Skin epidermis (tissue), 12 donors: ENCODE measurements around the gene ZNF761.
"Not testable (repeated sequence)": the region's sequence is repeated elsewhere in the genome, so short reads cannot be mapped to it uniquely, and the experiment has no call there.

ENCODE experiments used
- H3K27ac ChIP-seq, 21 experiments: fragments of 200-600 bp; sonication (generic) in 11 of 21; one replicate each; pipeline ENCODE4 v1.5.0; 2020; ENCODE audit warnings: mild to moderate bottlenecking in 3 of 21, inconsistent platforms in 2 of 21, moderate library complexity in 2 of 21
- H3K4me3 ChIP-seq, 7 experiments: fragments of 200-600 bp; sonication (generic) in 2 of 7; one replicate each; pipeline ENCODE4 v1.5.0; 2020; ENCODE audit warnings: inconsistent platforms in 2 of 7, mild to moderate bottlenecking in 2 of 7, moderate library complexity in 1 of 7

The ZNF761 gene

DNA sequence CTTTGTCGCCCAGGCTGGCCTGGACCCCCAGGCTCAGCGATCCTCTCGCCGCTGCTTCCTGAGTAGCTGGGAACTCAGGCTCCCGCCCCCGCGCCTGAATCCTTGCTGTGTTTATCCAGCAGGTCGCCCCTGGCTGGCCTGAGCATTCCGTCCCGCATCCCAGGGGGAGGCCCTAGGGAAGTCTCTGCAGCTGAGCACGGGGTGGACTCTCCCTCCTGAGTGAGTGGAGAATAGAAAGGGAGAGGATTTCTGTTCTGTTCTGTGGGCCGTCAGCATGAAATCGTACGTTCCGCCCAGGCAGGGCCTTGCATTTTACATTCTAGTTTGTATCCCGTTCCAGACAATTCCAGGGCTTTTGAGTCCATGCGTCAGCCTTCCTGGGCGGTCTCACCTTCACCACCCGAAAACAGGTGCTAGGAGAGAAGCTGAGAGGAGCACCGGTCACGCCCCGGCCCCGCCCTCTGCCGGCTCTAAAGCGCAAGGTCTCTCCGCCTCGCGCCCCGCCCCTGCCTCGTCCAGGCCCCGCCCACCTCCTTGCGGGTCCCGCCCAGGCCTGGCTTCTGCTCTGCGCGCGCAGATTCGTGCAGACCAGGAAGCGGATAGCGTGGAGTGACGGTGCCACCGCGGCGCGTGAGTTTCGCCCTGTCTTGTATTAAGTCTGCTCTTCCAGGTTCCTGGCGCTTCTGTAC is at the start of gene ZNF761:
Gene ZNF761 (plus strand): TSS at position 586 of the 689 bp plus-strand sequence. CDS start 15,285 bp downstream, outside the sequence.
- Histone ChIP-seq H3K27ac (peak within 1 kb of the TSS; percentile 19 to 90 (median 82)), H3K4me3 (peak within 1 kb of the TSS; percentile 52 to 82 (median 69))

DNA sequence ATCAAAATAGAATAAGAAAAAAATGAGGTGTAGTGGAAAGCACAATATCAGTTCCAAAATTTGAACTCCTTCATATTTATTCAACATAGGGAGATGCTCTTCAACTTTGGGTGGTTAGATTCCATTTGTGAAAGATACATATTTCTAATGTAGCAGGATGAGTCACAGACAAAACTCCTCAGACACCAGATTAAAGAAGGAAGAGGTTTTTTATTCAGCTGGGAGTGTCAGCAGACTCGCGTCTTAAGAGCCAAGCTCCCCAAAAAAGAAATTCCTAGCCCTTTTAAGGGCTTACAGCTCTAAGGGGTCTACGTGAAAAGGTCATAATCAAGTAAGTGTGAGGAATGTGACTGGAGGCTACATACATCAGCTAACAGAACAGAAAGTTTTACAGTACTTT is 43.6 kb upstream of the ZNF761 start:
- Histone ChIP-seq H3K27ac (no peak overlapping the region), H3K4me3 (no peak overlapping the region)

DNA sequence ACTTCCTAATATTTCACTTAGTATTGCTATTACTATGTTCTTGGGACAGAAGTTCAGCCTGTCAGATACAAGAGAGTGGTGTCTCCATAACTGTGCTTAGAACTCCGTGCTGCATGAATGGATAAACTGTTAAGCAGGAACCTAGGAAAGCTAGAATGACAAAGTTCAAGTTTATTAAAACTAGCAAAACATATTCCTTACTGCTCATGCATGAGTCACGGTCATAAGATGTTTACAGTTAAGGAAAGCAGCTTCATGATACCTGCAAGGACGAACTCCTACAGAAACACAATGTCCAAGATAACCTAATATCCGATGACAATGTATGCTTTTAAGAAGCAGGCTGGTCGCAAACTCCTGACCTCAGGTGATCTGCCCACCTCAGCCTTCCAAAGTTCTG is 42.9 kb upstream of the ZNF761 start:
- H3K4me3 ChIP-seq = no peak overlapping the region
- no peak overlapping the region for H3K27ac ChIP-seq

DNA sequence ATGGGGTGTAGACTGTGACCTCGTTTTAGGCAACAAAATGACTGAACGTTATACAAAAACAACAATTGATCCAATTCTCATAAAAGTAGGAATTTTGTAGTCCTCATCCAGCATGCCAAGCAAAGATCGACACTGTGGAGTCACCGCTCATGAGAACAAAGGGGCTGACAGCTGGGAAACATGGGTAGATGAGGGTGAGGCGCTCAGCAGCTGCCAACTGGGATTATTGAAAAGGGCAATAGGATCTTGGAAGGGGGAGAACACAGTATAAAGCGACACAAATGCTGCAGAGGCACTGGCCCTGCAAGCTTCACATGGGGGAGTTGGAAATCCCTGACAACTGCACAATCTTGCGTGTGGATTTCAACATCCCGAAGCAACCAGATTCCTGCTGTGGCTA is 42.2 kb upstream of the ZNF761 start:
- Histone ChIP-seq H3K4me3 (no peak overlapping the region), H3K27ac (no peak overlapping the region)

DNA sequence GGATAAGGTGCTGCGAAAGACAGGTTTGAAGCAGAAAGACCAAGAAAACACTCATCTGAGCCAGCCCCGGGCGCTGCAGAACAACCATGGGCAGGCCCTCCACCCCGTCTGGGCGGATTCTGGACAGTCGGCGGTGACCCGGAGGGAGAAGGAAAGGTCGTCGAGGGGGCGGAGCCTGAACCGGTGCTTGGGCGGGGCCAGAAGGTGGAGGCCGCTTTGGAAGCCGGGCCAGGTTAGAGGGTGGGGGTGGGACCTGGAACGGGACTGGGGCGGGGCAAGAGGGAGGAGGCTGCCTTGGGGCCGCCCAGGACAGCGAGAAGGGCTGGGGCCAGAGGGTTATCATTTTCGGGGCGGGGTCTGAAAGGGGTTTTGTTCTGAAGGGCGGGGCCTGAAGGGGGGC is 41.8 kb upstream of the ZNF761 start:
- H3K27ac ChIP-seq = no peak overlapping the region
- H3K4me3 ChIP-seq = no peak overlapping the region

DNA sequence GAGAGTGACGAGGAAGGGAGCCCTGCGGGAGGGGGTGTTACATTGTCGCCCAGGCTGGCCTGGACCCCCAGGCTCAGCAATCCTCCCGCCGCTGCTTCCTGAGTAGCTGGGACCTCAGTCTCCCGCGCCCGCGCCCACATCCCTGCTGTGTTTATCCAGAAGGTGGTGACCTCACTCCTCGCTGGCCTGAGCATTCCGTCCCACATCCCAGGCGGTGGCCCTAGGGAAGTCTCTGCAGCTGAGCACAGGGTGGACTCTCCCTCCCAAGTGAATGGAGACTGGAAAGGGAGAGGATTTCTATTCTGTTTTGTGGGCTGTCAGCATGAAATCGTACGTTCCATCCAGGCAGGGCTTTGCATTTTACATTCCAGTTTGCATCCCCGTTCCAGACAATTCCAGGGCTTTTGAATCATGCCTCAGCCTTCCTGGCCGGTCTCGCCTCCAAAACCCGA is 37.2 kb upstream of the ZNF761 start:
- Histone ChIP-seq H3K27ac (peak overlapping the region in 19 of 21 experiments; percentile 1 to 89 (median 77)), H3K4me3 (peak overlapping the region; percentile 56 to 84 (median 69))

DNA sequence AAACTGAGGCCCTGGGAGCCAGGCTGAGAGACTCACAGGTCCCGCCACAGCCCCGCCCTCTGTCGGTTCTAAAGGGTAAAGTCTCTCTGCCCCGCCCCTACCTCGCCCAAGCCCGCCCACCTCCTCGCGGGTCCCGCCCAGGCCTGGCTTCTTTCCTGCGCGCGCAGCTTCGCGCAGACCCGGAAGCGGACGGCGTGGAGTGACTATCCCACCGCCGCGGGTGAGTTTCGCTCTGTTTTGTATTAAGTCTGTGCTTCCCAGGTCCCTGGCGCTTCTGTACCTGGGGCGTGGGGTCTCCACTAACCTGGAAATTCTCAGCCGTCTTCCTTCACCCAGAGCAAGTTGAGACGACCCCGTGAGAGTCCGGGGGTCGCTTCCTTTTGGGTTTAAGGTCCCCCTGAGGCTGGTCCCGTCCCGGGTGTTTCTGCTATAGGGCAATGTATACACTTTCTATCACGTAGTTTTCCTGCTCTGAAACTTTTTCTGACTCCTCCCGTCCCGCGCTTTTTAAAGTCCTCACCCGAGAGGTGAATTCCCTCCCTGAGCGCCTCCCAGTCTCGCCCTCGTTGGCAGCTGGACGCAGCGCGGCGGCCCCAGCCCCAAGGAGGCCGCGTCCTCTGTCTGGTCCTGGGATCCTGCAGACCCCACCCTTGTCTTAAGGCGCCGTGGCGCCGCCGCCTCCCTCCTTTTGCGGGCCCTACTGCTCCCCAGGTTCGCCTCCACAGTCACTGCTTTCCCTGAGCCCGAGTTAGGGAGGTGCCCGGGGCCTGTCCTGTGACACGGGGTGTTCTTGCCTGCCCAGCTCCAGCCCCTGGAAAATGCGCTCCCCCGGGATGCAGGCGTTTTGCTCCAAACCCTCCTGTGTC is 36.6 kb upstream of the ZNF761 start, which contains the start of gene ZNF765:
Gene ZNF765 (plus strand): TSS at position 176 of the 866 bp plus-strand sequence. CDS start 2,867 bp downstream, outside the sequence.
- Histone ChIP-seq H3K4me3 (peak within 1 kb of the TSS; percentile 56 to 84 (median 69)), H3K27ac (peak within 1 kb of the TSS in 20 of 21 experiments; percentile 37 to 89 (median 80))

DNA sequence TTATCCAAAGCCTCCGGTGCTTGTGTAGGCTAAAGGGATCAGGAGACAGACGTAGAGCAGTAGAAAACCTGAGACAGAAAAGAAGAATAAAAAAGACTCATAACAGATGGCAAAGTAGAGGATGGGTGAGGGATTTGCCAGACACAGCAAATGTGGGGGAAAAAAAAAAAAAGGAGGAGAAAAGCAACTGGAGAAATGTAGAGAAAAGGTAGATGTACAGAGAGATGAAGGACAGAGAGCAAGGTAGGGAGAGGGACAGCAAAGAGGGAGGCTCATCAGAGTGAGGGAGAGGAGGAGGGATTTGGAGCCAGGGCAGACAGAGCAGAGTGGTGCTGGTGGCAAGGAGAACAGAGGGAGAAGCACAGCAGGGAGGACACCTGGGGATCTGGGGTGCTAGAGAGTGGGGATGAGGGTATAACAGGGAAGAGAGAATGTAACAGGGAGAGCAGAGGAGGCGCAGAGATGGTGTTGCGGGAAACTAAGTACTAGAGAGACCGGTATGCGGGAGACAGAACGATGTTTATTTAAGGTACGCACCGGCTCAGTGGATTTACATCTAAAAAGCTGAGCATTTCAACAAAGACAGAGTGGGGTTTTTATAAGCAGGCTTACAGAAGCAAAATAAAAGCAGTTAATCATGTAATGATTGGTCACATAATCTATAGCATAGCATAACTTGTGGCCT is 35.8 kb upstream of the ZNF761 start:
- peak overlapping the region in 15 of 21 experiments; percentile 69 to 89 (median 81) for H3K27ac ChIP-seq
- H3K4me3 ChIP-seq = peak overlapping the region; percentile 56 to 84 (median 69)

DNA sequence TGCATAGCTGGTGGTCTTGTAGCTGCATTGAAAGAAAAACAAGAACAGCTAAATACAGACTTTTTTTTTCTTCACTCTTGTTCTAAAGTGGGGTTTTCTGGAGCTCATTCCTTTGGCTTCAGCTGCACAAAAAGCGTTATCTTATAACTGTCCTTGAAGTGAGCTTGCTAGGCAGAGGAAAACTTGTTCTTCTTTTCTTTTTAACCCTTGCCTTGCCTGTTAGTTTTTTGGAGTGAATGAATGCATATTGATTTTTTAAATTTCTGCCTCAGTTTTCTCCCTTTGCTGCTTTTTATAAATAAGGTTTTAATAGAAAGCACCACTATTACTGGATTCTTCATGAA is 35.3 kb upstream of the ZNF761 start:
- peak overlapping the region in 1 of 7 experiments; percentile 81 for H3K4me3 ChIP-seq
- H3K27ac ChIP-seq = no peak overlapping the region

DNA sequence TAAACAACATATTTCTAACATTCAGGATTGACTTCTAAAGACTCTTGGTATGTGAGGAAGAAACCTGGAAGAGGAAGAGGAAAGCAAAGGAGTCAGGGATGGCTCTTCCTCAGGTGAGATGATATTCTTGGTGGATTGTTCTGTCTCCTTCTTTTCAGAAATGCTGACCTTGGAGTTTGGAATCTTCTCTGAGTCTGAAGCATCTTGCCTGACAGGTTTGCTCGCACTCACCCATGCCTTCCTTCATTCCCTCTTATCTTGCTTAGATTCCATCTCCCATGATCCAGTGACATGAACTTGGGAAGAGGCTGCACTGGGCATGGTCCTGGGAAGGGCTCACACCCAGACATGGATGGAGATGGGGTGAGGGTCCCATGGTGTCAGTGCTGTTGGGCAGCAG is 33.9 kb upstream of the ZNF761 start:
- not testable (repeated sequence) for H3K27ac ChIP-seq, H3K4me3 ChIP-seq

DNA sequence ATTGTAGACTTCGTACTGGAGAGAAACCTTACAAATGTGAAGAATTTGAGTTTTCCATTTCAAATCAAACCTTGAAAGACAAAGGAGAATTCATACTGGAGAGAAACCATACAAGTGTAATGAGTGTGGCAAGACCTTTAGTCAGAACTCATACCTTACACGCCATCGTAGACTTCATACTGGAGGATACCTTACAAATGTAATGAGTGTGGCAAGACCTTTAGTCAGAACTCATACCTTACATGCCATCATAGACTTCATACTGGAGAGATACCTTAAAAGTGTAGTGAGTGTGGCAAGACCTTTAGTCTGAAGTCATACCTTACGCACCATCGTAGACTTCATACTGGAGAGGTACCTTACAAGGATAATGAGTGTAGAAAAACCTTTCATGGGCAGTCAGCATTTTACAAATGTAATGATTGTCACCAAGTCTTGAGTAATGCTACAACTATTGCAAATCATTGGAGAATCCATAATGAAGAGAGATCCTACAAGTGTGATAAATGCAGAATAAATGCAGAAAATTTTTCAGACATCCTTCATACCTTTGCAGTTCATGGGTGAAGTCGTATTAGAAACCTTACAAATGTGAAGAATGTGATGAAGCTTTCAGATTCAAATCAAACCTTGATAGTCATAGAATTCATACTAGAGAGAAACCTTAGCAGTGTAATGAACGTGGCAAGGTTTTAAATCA is 22.1 kb upstream of the ZNF761 start:
- H3K4me3 ChIP-seq = no peak overlapping the region
- H3K27ac ChIP-seq = no peak overlapping the region

DNA sequence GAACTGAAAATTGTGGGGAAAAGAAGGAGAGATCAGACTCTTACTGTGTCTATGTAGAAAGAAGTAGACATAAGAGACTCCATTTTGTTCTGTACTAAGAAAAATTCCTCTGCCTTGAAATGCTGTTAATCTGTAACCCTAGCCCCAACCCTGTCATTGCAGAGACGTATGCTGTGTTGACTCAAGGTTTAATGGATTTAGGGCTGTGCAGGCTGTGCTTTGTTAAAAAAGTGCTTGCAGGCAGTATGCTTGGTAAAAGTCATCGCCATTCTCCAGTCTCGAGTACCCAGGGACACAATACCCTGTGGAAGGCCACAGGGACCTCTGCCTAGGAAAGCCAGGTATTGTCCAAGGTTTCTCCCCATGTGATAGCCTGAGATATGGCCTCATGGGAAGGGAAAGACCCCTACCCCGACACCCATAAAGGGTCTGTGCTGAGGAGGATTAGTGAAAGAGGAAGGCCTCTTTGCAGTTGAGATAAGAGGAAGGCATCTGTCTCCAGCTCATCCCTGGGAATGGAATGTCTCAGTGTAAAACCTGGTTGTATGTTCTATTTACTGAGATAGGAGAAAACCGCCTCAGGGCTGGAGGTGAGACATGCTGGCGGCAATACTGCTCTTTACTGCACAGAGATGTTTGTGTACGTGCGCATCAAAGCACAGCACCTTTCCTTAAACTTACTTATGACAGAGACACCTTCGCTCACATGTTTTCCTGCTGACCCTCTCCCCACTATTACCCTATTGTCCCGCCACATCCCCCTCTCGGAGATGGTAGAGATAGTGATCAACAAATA is 11.1 kb upstream of the ZNF761 start:
- H3K4me3 ChIP-seq, H3K27ac ChIP-seq: not testable (repeated sequence)

DNA sequence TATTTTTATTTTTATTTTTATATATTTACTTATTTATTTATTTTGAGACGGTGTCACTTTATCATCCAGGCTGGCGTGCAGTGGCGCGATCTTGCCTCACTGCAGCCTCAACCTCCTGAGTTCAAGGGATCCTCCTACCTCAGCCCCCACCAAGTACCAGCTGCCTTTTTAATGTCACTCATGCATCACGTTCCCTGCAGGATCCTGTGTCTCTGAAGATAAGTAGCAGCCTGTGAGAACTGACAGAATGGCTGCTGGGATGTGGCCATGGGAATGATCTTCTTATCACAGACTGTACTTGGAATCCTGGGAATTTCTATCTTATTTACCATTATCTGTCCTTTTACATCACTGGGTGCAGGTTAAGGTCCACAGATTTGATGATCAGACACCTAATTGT is 9.2 kb upstream of the ZNF761 start:
- no peak overlapping the region for H3K27ac ChIP-seq

DNA sequence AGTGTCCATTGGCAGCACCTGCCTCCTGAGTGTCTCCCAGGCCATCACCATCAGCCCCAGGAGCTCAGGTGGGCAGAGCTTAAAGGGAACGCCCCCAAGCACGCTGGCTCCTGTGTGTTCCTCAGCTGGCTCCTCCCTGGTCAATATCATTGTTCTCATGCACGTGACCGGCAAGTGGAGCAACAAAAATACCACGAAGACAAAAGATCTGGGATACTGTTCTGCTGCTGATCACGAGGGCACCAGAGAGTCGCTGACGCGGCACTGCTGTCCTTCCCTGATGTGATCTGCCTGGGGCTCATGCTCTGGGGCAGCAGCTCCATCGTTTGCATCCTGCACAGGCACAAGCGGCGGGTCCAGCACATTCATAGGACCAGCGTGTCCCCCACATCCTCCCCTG is 8.7 kb upstream of the ZNF761 start:
- H3K27ac ChIP-seq, H3K4me3 ChIP-seq: not testable (repeated sequence)

More for the DNA sequence above, 9.2 kb upstream of the ZNF761 start:
- no peak overlapping the region for H3K4me3 ChIP-seq

DNA sequence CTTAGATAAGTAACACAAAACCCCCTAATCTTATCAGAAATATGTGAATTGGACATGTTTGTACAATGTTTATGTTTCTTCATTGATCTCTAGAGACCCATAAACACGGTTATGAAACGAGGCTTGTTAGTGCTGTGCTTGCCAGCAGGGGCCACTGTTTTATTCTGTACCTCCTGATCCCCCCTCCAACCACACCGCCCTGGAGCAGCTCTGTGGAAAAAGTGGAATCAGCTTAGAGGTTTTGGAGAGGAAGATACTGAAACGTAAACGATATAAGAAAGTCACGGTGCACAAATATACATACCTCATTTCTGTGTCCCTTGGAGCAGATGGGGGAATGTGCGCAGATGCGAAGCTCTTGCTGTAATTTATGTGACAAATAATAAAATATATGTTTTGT is 8.1 kb upstream of the ZNF761 start:
- not testable (repeated sequence) for H3K27ac ChIP-seq, H3K4me3 ChIP-seq

DNA sequence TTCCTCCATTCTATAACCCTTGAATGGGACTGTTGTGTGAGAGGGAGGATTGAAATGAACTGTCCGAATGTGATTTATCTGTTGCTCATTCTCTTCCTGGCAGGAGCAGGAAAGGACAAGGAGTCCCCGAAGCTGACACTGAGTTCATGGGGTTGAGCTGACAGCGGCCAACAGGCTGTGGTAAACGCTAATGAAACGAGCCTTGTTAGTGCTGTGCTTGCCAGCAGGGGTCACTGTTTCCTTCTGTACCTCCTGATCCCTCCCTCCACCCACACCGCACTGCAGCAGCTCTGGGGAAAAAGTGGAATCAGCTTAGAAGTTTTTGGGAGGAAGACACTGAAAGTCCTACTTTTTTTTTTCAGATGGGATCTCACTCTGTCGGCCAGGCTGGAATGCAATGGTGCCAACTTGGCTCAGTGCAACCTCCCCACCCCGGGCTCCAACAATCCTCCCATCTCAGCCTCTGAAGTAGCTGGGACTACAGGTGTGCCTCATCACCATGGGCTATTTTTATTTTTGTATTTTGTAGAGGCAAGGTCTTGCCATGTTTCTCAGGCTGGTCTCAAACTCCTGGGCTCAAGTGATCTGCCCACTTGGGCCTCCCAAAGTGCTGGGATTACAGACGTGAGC is 6.7 kb upstream of the ZNF761 start:
- H3K4me3 ChIP-seq = no peak overlapping the region
- no peak overlapping the region for H3K27ac ChIP-seq

DNA sequence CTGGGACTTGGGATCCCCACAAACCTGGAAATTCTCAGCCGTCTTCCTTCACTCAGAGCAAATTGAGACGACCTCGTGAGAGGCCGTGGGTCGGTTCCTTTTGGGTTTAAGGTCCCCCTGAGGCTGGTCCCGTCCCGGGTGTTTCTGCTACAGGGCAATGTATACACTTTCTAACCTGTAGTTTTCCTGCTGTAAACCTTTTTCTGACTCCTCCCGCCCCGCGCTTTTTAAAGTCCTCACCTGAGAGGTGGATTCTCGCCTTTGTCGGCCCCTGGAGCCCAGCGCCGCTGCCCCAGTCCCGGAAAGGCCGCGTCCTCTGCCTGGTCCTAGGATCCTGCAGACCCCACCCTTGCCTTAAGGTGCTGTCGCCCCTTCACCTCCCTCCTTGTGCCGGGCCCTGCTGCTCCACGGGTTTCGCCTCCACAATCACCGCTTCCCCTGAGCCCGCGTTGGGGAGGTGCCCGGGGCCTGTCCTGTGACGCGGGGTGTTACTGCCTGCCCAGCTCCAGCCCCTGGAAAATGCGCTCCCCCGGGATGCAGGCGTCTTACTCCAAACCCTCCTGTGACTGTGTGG is 391 bp downstream of the ZNF761 start:
- H3K4me3 ChIP-seq = peak overlapping the region; percentile 52 to 82 (median 69)
- peak overlapping the region; percentile 19 to 90 (median 82) for H3K27ac ChIP-seq

DNA sequence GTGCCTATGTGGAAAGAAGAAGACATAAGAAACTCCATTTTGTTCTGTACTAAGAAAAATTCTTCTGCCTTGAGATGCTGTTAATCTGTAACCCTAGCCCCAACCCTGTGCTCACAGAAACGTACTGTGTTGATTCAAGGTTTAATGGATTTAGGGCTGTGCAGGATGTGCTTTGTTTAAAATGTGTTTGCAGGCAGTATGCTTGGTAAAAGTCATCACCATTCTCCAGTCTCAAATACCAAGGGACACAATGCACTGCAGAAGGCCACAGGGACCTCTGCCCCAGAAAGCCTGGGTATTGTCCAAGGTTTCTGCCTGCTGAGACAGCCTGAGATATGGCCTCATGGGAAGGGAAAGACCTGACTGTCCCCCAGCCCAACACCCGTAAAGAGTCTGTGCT is 12.0 kb downstream of the ZNF761 start:
- H3K4me3 ChIP-seq, H3K27ac ChIP-seq: not testable (repeated sequence)
